ENCODE data around the gene TLCD1.
"Not testable (repeated sequence)": the region's sequence is repeated elsewhere in the genome, so short reads cannot be mapped to it uniquely, and the experiment has no call there.

Gene TLCD1

GRCh38 chr17:28726627-28727491, 826 bp upstream of the TLCD1 start:
- DNase-seq = peak; percentile 97

- DNase-seq = peak; percentile 80
Observed at GRCh38 chr17:28725660-28726225, 290 bp downstream of the TLCD1 start.

GRCh38 chr17:28725166-28725659, 820 bp downstream of the TLCD1 start:
- no peak for DNase-seq

- no peak for DNase-seq
Observed at GRCh38 chr17:28724500-28725165, 1.4 kb downstream of the TLCD1 start.

- DNase-seq = not testable (repeated sequence)
Observed at GRCh38 chr17:28723836-28724499, 2.1 kb downstream of the TLCD1 start.

GRCh38 chr17:28723159-28723835, 2.7 kb downstream of the TLCD1 start:
- no peak for DNase-seq

- no peak for DNase-seq
Observed at GRCh38 chr17:28722417-28723158, 3.4 kb downstream of the TLCD1 start.

- not testable (repeated sequence) for DNase-seq
Observed at GRCh38 chr17:28720997-28721329, 5.1 kb downstream of the TLCD1 start.

GRCh38 chr17:28720247-28720996, 5.6 kb downstream of the TLCD1 start:
- no peak for DNase-seq

- no peak for DNase-seq
Observed at GRCh38 chr17:28719021-28719433, 7.0 kb downstream of the TLCD1 start.

- no peak for DNase-seq
Observed at GRCh38 chr17:28718333-28719020, 7.6 kb downstream of the TLCD1 start.

GRCh38 chr17:28717578-28718332, 8.3 kb downstream of the TLCD1 start, which contains the start of gene RAB34:
Gene RAB34, minus strand, starts transcription at chr17:28717868. Its CDS starts 602 bp downstream, at chr17:28717266.
- DNase-seq = no peak

- DNase-seq = no peak
Observed at GRCh38 chr17:28716740-28717577, 9.1 kb downstream of the TLCD1 start.

- DNase-seq = no peak
Observed at GRCh38 chr17:28715217-28715616, 10.8 kb downstream of the TLCD1 start.

GRCh38 chr17:28714281-28714680, 11.8 kb downstream of the TLCD1 start:
- no peak for DNase-seq

GRCh38 chr17:28712705-28713415, 13.2 kb downstream of the TLCD1 start:
- no peak for DNase-seq

GRCh38 chr17:28712032-28712704, 13.9 kb downstream of the TLCD1 start:
- DNase-seq = peak; percentile 70

- peak; percentile 73 for DNase-seq
Observed at GRCh38 chr17:28711723-28712031, 14.4 kb downstream of the TLCD1 start, which contains the start of gene PROCA1. Gene PROCA1, minus strand, starts transcription at chr17:28711888. Its CDS starts 228 bp downstream, at chr17:28711660.

All from NCI-H345 (cell line).